K562 (cell line): ENCODE results near the gene DNAJC2. TPM values are rescaled to one million over a fixed set of nuclear protein-coding genes. Genes with fewer than 3 reads are reported as not detected.
A peak's percentile ranks its signal among the peaks of the same experiment; 100 is the strongest.

Experiments
- BHLHE40 ChIP-seq: IDR thresholded peaks from 2 replicates; pipeline ENCODE4 v1.6.1; 2011; ENCODE audit warnings: low read length, improper control_type of control experiment
- BRD4 ChIP-seq: fragments of 200-600 bp; sonication (generic); IDR thresholded peaks from 2 replicates; pipeline ENCODE4 v1.6.1; 2017; ENCODE audit warnings: inconsistent platforms
- CBFB ChIP-seq: sonication (generic); formaldehyde crosslinking; IDR thresholded peaks from 2 replicates; pipeline ENCODE4 v1.4.0; 2020; ENCODE audit warnings: mild to moderate bottlenecking, missing genetic modification reagents
- EZH2 ChIP-seq: IDR thresholded peaks from 2 replicates; pipeline ENCODE4 v1.6.1; 2012; ENCODE audit warnings: low read depth, mild to moderate bottlenecking, inconsistent platforms, low read length, borderline replicate concordance
- FOXP4 ChIP-seq: sonication (generic); formaldehyde crosslinking; IDR thresholded peaks from 2 replicates; pipeline ENCODE4 v1.8.0; 2022; ENCODE audit warnings: mild to moderate bottlenecking, missing genetic modification reagents, borderline replicate concordance
- HDAC8 ChIP-seq: fragments of 450-650 bp; IDR thresholded peaks from 2 replicates; pipeline ENCODE4 v1.6.1; 2016; ENCODE audit warnings: mild to moderate bottlenecking, missing genetic modification characterization, moderate library complexity, missing compliant biosample characterization
- HMBOX1 ChIP-seq: sonication (generic); IDR thresholded peaks from 2 replicates; pipeline ENCODE4 v1.6.1; 2016
- MCM5 ChIP-seq: fragments of 450-650 bp; IDR thresholded peaks from 2 replicates; pipeline ENCODE4 v1.6.1; 2016; ENCODE audit warnings: low read depth
- MEIS2 ChIP-seq: fragments of 450-650 bp; IDR thresholded peaks from 2 replicates; pipeline ENCODE4 v1.6.1; 2014; ENCODE audit warnings: mild to moderate bottlenecking; ENCODE audit not compliant: partially characterized antibody
- PCBP2 ChIP-seq: fragments of 200-400 bp; formaldehyde crosslinking; IDR thresholded peaks from 2 replicates; pipeline ENCODE4 v1.6.1; 2018; ENCODE audit warnings: low read length, low read depth, mild to moderate bottlenecking, moderate library complexity; ENCODE audit not compliant: poor library complexity, severe bottlenecking
- PHB2 ChIP-seq: fragments of 450-650 bp; IDR thresholded peaks from 2 replicates; pipeline ENCODE4 v1.6.1; 2017; ENCODE audit warnings: low read depth
- RAD51 ChIP-seq: fragments of 450-650 bp; IDR thresholded peaks from 2 replicates; pipeline ENCODE4 v1.7.1; 2016; ENCODE audit warnings: low read depth, mild to moderate bottlenecking, borderline replicate concordance
- RCOR1 ChIP-seq, 2 experiments: IDR thresholded peaks; 2 replicates each; pipeline ENCODE4 v1.6.1; 2012; ENCODE audit warnings: low read depth in 2 of 2, low read length in 2 of 2, borderline replicate concordance in 1 of 2, improper control_type of control experiment in 1 of 2
- VEZF1 ChIP-seq: fragments of 200-800 bp; sonication (Bioruptor generic); IDR thresholded peaks from 2 replicates; pipeline ENCODE4 v1.6.1; 2017; ENCODE audit warnings: missing genetic modification characterization, missing compliant biosample characterization
- XRCC3 ChIP-seq: fragments of 450-650 bp; IDR thresholded peaks from 2 replicates; pipeline ENCODE4 v1.6.1; 2017; ENCODE audit warnings: mild to moderate bottlenecking, moderate library complexity
- XRCC4 ChIP-seq: IDR thresholded peaks from one replicate; pipeline ENCODE4 v1.6.1; 2011; ENCODE audit not compliant: insufficient read depth, insufficient read length; ENCODE audit errors: extremely low read depth
- ZBTB49 ChIP-seq: sonication (generic); formaldehyde crosslinking; IDR thresholded peaks from 2 replicates; pipeline ENCODE4 v1.8.0; 2022; ENCODE audit warnings: missing genetic modification reagents, mild to moderate bottlenecking, borderline replicate concordance
- ZC3H11A ChIP-seq: IDR thresholded peaks from 2 replicates; pipeline ENCODE4 v1.6.1; 2012; ENCODE audit warnings: low read depth, low read length, improper control_type of control experiment
- ZNF263 ChIP-seq: sonication (generic); formaldehyde crosslinking; IDR thresholded peaks from 2 replicates; pipeline ENCODE4 v1.8.0; 2022; ENCODE audit warnings: mild to moderate bottlenecking, missing genetic modification reagents, borderline replicate concordance
- ZNF384 ChIP-seq: IDR thresholded peaks from 2 replicates; pipeline ENCODE4 v1.6.1; 2012; ENCODE audit warnings: low read depth, low read length, improper control_type of control experiment
- ZNF561 ChIP-seq: fragments of 450-650 bp; formaldehyde crosslinking; conservative IDR thresholded peaks from 2 replicates; pipeline ENCODE4 v1.4.0; 2020; ENCODE audit warnings: mild to moderate bottlenecking, moderate library complexity
- ZSCAN29 ChIP-seq: fragments of 450-650 bp; IDR thresholded peaks from 2 replicates; pipeline ENCODE4 v1.6.1; 2017
- polyA plus RNA-seq, 8 experiments: library from polyadenylated mRNA; depleted of rRNA in 4 of 8; stranded (reverse) in 5 of 8; unstranded in 3 of 8; fragments of >200 nt; fragmentation: Nextera tagmentation in 2 of 8; fragmentation: Illumina TruSeq in 1 of 8; extraction: Ambion mirVana in 2 of 8; extraction: Trizol in 1 of 8; gene quantifications; 2 replicates each; pipeline versions ENCODE4 v1.2.1 to v1.2.3, GENCODE V29; 2011 to 2014; ENCODE audit warnings: inconsistent platforms in 1 of 8, missing spikeins in 1 of 8
- total RNA-seq, 7 experiments: library from RNA; depleted of rRNA in 6 of 7; stranded (reverse); fragments of >200 nt in 6 of 7; fragmentation: Illumina TruSeq in 2 of 7; extraction: Trizol in 2 of 7; gene quantifications; 2 replicates each; pipeline versions ENCODE4 v1.2.1 to v1.2.3, GENCODE V29; 2011 to 2021; ENCODE audit warnings: low replicate concordance in 1 of 7

DNAJC2 gene
- total and polyA plus RNA-seq, 9 of the 15 experiments (the other 6 are each of a cell fraction or from before 2014, with no cell fraction given), result 40.2 to 157 (median 92.1) TPM

GRCh38 chr7:103347507-103348267 is 3.1 kb upstream of the DNAJC2 start, which contains the start of gene PSMC2 (continued):
- TF ChIP-seq ZC3H11A, result no peak
- TF ChIP-seq PCBP2, result no peak
- no peak for TF ChIP-seq ZSCAN29
- no peak for TF ChIP-seq PHB2
- no peak for TF ChIP-seq EZH2
- TF ChIP-seq HDAC8 (tag), result no peak
- no peak for TF ChIP-seq CBFB
- TF ChIP-seq ZNF561, result no peak
- TF ChIP-seq BHLHE40, result peak; percentile 58; the same call in 1 of the 2 replicates
- TF ChIP-seq HMBOX1, result peak; percentile 28; the same call in 1 of the 2 replicates
- TF ChIP-seq XRCC4, result no peak
- no peak for TF ChIP-seq XRCC3
- no peak for TF ChIP-seq ZBTB49
- peak; percentile 57; the same call in 1 of the 2 replicates for TF ChIP-seq ZNF263 (CRISPR knock-in tag)
- no peak for TF ChIP-seq MCM5
- TF ChIP-seq RAD51, result peak; percentile 81
- peak; percentile 87 for TF ChIP-seq BRD4
- TF ChIP-seq RCOR1 (IDR thresholded peaks at IDR 0.05; ENCODE audit: borderline replicate concordance in 1 of 2, low read depth in 2 of 2, low read length in 2 of 2), result peak in 1 of 2 experiments; percentile 61; a peak in 1 of 4 replicates
- TF ChIP-seq MEIS2, result peak; percentile 6
- peak; percentile 48; the same call in 1 of the 2 replicates for TF ChIP-seq VEZF1 (CRISPR knock-in tag)
- peak; percentile 18; the same call in 1 of the 2 replicates for TF ChIP-seq ZNF384
- 0 out of 2 replicates have a peak, but pooled peaks have one; percentile 35 for TF ChIP-seq FOXP4 (CRISPR knock-in tag)
